Colonic mucosa (tissue), 4 donors: ENCODE results near the gene HIPK1. TPM values are rescaled to one million over a fixed set of nuclear protein-coding genes. Genes with fewer than 3 reads are reported as not detected.
"Not testable (repeated sequence)": the region's sequence is repeated elsewhere in the genome, so short reads cannot be mapped to it uniquely, and the experiment has no call there.

Source experiments
- DNase-seq: peaks from one replicate; pipeline ENCODE4 v3.0.0-alpha.2; 2020
- H3K27ac ChIP-seq: fragments of 200-600 bp; one replicate; pipeline ENCODE4 v1.8.0; 2021
- H3K27me3 ChIP-seq: fragments of 200-600 bp; one replicate; pipeline ENCODE4 v1.8.0; 2021
- H3K36me3 ChIP-seq: fragments of 200-600 bp; one replicate; pipeline ENCODE4 v1.8.0; 2021
- H3K4me1 ChIP-seq: fragments of 200-600 bp; one replicate; pipeline ENCODE4 v1.8.0; 2021; ENCODE audit warnings: mild to moderate bottlenecking
- H3K4me3 ChIP-seq: fragments of 200-600 bp; one replicate; pipeline ENCODE4 v1.8.0; 2021
- H3K9ac ChIP-seq, 2 donors: one replicate each; pipeline ENCODE4 v1.7.0; 2013; ENCODE audit warnings: control low read depth in 2 of 2, low read depth in 2 of 2, low read length in 2 of 2
- H3K9me3 ChIP-seq: fragments of 200-600 bp; one replicate; pipeline ENCODE4 v1.8.0; 2021
- intact Hi-C: fragments of 100-400 bp; cut with DNase I; formaldehyde crosslinking; loops from one replicate; pipeline ENCODE4 v1.14.1; 2022
- total RNA-seq, 2 donors: library from RNA; stranded (reverse); fragmentation: NEBNext Ultra II Directional in 1 of 2; extraction: Animal tissue kit (Norgen Biotek cat#: 25700) in 1 of 2; gene quantifications; one replicate each; pipeline ENCODE4 v1.2.1, GENCODE V29; 2021
- TF ChIP-seq, protein P1 (sequence below): fragments of 200-600 bp; IDR thresholded peaks from one replicate; pipeline ENCODE4 v1.8.0; 2022; ENCODE audit warnings: antibody characterized with exemption, mild to moderate bottlenecking
- donor health status: healthy.
- donor health status: DM: no; HTN: no; CAD: no.
- donor health status: DM: no; HTN: no; CAD: no.

Gene HIPK1
- total RNA-seq, 2 donors from 2014 or later = 61.2 to 91.2 TPM

DNA sequence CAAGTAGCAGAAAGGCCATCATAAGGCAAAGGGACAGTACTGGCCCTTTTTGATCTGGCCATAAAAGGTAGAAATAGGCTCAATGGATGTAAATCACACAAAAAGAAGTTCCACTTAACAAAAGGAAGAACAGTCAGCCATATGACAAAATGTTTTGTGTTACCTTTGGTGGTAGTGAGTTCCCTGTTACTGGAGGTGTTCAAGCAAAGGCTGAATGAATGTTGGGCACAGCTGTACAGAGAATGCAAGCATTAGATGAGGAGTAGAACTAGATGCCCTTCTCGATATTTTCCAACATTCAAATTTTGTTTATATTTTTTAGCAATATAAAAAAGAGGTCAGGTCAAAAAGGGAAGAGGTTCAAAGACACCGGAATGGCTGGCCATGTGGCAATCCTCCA, 70.1 kb downstream of the HIPK1 start:
- H3K27me3 ChIP-seq = no peaks in the 10 kb centered on the region
- H3K4me3 ChIP-seq = no peak overlapping the region
- intact Hi-C loops = no loop called here
- H3K36me3 ChIP-seq = no peaks in the 10 kb centered on the region
- DNase-seq = no peak
- H3K9me3 ChIP-seq = no peaks in the 10 kb centered on the region
- no peak overlapping the region for H3K27ac ChIP-seq
- H3K9ac ChIP-seq = no peak overlapping the region
- TF ChIP-seq, protein P1, sequence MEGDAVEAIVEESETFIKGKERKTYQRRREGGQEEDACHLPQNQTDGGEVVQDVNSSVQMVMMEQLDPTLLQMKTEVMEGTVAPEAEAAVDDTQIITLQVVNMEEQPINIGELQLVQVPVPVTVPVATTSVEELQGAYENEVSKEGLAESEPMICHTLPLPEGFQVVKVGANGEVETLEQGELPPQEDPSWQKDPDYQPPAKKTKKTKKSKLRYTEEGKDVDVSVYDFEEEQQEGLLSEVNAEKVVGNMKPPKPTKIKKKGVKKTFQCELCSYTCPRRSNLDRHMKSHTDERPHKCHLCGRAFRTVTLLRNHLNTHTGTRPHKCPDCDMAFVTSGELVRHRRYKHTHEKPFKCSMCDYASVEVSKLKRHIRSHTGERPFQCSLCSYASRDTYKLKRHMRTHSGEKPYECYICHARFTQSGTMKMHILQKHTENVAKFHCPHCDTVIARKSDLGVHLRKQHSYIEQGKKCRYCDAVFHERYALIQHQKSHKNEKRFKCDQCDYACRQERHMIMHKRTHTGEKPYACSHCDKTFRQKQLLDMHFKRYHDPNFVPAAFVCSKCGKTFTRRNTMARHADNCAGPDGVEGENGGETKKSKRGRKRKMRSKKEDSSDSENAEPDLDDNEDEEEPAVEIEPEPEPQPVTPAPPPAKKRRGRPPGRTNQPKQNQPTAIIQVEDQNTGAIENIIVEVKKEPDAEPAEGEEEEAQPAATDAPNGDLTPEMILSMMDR = no peak
- no peaks in the 10 kb centered on the region for H3K4me1 ChIP-seq

DNA sequence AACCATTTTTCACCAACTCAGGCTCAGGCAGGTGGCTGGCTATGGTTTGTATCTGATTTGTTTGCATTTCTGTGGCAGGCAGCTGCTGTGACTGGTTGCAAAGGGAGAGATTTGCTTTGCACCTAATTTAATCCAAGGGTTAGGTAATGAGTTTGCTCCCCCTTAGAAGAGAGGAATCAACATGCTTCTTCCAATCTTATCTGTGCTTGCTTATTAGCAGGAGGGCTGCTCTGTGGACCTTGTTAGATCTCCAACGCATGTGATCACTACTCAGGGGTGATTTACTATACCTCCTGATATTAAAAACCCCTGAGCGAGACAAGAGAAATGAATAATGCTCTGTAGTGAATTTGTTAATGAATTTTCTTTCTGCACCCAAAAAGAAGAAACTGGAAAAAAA, 70.7 kb downstream of the HIPK1 start:
- no peaks in the 10 kb centered on the region for H3K4me1 ChIP-seq
- no peaks in the 10 kb centered on the region for H3K36me3 ChIP-seq
- H3K4me3 ChIP-seq = no peak overlapping the region
- intact Hi-C loops = no loop called here
- H3K9ac ChIP-seq = no peak overlapping the region
- DNase-seq = no peak
- no peaks in the 10 kb centered on the region for H3K27me3 ChIP-seq
- no peak overlapping the region for H3K27ac ChIP-seq
- TF ChIP-seq, protein P1 = no peak
- H3K9me3 ChIP-seq = no peaks in the 10 kb centered on the region

DNA sequence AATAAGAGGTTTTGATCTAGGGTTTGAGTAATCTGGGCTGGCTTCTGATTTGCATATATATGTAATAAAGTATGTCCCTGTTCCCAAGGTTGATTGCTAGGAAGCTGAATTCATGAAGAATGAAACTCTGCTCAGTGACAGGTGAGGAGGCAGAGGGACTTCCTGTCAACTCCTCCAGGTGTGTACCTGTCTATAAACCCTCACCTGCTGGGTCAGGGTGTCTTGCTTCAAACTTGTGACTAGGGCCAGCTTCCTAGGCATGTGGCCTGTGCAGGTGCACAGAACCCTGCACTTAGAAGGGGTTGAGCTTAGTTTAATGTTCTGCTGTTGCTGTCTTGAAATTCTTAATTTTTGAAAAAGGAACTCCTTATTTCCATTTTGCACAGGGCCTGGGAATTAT, 71.3 kb downstream of the HIPK1 start:
- H3K27ac ChIP-seq = no peak overlapping the region
- TF ChIP-seq, protein P1 = no peak
- DNase-seq = no peak

DNA sequence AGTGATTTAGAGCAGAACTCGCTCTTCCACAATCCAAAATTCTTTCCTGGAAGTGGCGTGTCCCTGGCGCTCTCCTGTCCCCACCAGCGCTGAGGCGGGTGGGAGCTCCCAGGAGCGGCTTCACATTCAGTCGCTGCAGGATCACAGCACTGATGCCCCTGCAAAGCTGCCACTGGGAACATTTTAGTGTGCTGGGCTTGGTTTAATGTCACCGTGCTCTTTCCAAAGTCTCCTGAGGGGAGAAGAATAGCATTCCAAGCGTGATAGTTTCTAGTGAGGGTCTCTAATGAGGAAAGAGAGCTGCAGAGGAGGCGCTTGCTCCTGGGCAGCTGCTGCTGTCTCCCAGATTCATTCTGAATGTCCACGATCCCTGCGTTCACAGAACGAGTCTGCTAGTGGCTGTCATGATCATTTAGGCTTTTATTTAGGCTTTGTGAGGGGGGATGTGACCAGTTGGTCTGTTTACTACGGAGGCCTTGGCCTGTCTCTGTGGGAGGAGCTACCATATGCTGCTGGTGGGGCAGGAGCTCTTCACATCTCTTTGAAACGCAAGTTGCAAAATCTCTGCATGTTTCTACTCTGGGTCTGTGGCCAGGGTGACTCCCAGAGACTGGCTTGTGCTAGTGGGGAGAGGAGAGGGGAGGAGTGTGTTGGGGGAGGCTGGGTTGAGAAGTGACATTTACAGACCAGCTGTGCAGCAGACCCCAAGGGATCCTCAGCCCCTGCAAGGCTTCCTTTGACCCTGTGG, 73.5 kb downstream of the HIPK1 start:
- Histone ChIP-seq H3K4me1 (no peaks in the 10 kb centered on the region), H3K9me3 (no peaks in the 10 kb centered on the region), H3K4me3 (no peak overlapping the region), H3K9ac (no peak overlapping the region), H3K27ac (no peak overlapping the region), H3K36me3 (no peaks in the 10 kb centered on the region), H3K27me3 (no peaks in the 10 kb centered on the region)
- TF ChIP-seq, protein P1 = no peak
- intact Hi-C loops = no loop called here
- no peak for DNase-seq

More for the DNA sequence above, 71.3 kb downstream of the HIPK1 start:
- intact Hi-C loops = no loop called here
- H3K4me1 ChIP-seq = no peaks in the 10 kb centered on the region
- H3K27me3 ChIP-seq = no peaks in the 10 kb centered on the region
- H3K9ac ChIP-seq = no peak overlapping the region
- no peak overlapping the region for H3K4me3 ChIP-seq
- H3K9me3 ChIP-seq = no peaks in the 10 kb centered on the region
- H3K36me3 ChIP-seq = no peaks in the 10 kb centered on the region

DNA sequence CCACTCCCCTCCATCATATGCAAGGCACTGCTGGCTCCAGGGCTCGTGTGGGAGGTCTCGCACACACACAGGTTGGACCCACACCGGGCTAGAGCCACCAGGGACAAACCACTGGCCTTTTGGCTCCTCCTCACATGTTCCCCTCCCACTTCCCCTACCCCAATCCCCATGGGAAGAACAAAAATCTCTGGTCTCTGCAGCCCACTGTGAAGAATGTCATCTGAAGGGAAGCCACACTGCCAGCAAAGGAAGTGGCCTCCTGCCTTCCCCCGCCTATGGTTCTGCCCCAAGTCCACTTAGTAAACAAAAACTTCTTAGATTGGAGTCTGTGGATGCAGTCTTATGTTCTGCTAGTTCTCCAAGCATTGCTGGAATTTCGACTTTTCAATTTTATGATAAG, 74.3 kb downstream of the HIPK1 start:
- no peaks in the 10 kb centered on the region for H3K36me3 ChIP-seq
- H3K27ac ChIP-seq = no peak overlapping the region
- TF ChIP-seq, protein P1 = no peak
- H3K9ac ChIP-seq = no peak overlapping the region
- no peaks in the 10 kb centered on the region for H3K4me1 ChIP-seq
- H3K4me3 ChIP-seq = no peak overlapping the region
- no peaks in the 10 kb centered on the region for H3K9me3 ChIP-seq
- DNase-seq = no peak
- H3K27me3 ChIP-seq = no peaks in the 10 kb centered on the region
- intact Hi-C loops = no loop called here

DNA sequence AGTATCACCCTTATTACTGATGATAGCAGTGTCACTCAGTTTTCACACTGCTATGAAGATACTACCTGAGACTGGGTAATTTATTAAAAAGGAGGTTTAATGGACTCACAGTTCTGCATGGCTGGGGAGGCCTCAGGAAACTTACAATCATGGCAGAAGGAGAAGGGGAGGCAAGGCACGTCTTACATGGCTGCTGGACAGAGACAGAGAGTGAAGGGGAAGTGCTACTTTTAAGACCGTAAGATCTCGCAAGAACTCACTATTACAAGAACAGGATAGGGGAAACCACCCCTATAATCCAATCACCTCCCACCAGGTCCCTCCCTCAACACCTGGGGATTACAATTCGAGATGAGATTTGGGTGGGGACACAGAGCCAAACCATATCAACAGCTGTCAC, 77.7 kb downstream of the HIPK1 start:
- H3K9ac ChIP-seq, DNase-seq, H3K27me3 ChIP-seq, H3K36me3 ChIP-seq, intact Hi-C loops, H3K9me3 ChIP-seq, H3K4me1 ChIP-seq, H3K27ac ChIP-seq, H3K4me3 ChIP-seq: not testable (repeated sequence)
